ENCODE results near the gene PTPRD.

Gene PTPRD

DNA sequence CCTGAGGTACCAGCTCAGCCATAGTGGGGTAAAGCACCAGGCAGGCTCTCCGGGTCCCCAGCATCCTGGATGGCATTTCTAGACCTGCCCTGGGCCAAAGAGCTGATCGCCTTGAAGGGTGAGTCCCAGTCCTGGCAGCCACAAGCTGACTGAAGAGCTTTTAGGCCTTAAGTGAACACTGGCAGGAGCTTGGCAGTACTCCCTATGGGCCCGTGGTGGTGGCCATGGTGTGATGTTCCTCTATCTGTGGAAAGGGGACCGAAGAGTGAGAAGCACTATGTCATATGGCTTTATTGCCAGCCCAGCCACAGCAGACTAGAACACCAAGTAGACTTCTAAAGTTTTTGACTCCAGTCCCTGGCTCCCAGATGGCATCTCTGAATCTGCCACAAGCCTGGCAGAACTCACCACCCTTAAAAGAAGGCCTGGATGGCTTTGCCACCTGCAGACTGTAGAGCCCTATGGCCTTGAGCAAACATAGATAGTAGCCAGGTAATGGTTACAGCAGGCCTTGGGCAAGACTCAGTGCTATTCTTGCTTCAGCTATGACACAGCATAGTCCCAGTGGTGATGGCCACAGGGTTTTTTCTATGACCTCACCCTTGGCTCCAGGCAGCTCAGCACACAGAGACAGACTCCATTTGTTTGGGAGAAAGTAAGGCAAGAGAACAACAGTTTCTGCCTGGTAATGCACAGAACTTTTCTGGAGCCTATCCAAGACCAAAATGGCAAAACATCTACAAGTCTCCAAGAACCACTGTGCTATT, 2011.7 kb downstream of the PTPRD start:
- no peak for DNase-seq

DNA sequence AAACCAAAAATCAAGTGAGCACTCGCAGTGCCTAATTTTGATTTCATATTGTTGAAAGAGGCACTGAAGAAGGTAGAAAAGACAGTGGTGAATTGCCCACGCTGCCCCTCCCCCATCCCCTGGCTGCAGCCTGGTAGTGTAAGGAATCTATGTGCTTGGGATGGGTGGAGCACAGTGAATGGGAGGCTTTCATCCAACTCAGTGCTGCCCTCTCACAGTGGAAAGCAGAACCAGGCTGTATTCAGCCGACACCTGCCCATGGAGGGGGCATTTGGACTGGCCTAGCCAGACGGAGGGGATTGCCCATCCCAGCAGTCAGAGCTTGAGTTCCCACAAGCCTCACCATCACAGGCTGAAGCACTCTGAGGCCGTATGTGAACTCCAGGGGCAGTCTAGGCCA, 2012.9 kb downstream of the PTPRD start:
- no peak for DNase-seq

DNA sequence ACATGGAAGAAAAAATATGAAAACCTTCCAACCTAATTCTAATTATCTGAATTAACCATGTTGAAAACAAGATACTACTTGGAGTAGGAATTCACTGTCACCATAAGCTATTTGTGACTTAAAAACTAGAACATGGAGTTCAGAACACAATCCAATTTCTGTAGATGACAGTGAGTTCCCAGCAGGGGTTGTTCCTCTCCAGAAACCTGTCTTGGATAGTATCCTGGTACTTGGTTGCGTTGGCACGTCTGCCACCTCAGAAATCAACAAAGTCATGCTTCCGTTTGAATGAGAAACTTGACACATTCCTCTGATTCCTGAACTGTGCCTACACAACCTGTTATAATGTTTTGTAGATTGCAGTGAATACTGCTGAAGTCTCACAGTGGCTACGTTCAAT, 2023.3 kb downstream of the PTPRD start:
- no peak for DNase-seq

DNA sequence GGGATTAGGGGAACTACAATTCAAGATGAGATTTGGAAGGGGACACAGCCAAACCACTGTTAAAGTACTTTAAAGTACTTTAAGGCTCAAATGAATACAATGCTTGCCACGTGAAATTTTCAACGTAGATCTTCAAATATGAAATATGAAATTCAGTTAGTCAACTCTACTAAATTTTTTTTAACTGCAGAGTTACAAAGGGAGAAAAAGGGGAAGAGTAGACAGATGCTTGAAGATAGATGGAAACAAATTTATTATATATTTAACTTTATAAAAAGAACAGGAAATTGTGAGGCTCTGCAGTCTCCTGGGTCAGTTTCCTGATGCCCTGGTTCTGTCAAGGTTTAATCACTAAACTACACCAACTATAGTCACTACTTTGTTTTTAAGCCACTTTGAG, 2027.8 kb downstream of the PTPRD start:
- DNase-seq: no peak

DNA sequence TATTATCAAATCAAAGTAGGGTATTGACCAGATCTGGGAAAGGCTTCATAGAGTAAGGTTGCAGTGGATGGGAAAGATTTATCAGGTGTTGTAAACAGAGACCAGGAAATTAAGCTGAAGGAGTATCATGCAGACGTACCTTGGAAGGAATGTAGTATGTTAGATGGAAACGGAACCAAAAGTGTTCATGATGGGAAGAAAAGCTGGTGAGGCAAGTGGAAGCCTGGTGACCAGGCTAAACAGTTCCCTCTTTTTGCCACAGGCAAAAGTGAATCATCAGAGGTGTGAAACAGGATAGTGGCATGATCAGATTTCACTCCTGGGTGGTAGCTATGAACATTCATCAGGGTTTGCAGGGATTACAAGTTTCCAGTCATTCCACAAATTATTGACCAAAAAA, 2033.1 kb downstream of the PTPRD start:
- no peak for DNase-seq

DNA sequence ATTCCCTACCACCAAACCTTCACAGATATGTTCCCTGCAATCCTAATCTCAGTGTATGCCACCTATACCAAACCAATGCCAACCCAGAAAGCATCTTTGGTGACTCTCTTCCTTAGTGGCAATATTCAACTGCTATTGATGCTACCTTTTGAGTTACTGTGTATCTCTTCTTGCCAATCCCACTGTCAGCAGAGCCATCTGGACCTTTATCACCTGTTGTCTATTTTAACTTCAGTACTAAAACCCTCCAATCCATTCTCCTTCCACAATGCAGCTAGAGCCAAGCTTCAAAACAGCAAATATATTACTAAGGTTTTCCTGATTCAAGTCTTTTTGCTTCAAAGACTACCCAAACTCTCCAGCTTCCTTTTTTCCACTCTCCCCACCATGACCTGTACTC, 2036.1 kb downstream of the PTPRD start:
- no peak for DNase-seq

DNA sequence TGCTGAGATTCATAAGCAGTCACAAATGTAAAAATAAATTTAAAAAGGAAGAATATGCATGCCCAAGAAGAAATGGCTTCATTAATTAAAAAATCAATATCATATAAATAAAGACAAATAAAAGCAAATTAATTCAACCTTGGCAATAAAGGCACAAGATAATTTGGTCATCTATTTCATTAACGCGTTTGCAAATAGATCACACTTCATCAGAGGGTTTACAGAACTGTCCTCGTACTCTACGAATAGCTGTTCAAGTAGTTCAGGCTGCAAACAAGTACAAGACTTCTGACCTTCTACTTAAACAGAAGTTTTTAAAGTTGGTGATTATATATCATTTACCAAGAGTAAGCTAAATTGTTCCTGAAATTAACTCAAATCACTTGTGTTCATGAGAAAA, 2038.0 kb downstream of the PTPRD start:
- DNase-seq: no peak

DNA sequence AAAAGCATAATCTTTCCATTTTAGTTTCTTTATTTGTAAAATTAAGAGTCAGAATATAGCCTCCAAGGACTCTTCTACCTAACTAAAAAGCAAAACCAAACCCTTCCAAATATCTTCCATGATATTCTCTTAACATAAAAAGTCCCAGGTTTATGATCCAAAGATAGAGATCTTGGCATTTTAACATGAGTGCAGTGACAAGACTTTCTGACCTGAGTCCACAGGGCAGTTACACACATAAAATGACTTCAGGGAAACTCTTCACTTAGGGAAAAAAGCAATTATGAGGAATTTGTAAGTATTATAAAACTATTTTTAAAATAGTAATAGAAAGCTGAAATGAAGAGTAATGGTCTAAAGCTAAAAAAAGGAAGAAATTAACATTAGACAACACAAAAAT, 2040.6 kb downstream of the PTPRD start:
- DNase-seq: no peak

DNA sequence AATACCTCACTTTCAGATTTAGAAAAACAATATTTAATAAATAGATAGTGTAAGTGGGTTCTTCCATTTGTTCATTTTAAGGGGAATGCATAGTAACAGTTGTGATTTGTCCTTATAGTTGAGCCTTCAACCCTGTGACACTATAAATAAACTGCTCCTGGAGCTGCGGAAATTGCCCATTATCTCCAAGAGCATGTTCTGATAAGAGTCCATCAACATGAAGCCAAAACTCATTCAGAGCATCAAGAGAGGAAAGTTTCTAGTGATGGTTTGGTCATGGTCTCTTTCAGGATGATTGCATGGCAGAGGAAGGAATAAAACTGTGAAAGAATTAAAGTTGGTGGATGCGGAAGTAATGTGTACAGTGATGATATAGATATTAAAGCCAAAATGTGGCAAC, 2041.2 kb downstream of the PTPRD start:
- no peak for DNase-seq

DNA sequence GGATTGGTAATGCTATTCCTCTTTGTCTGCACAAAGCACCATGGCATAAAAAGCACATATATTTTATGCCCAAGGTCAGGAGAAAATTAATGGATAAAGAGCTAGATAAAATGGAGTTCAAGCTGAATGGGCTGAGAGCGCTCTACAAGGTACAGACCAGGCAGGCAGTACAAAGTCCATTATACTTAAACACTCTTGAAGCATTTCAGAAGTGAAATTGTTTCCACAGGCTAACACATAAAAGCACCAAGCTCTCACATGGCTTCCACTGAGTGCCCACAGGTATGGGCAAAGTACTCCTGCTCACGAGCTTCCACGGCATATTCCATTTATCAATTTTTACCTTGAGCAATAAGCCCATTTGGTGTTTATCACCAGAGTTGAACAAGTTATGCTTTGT, 2042.0 kb downstream of the PTPRD start:
- DNase-seq: no peak

DNA sequence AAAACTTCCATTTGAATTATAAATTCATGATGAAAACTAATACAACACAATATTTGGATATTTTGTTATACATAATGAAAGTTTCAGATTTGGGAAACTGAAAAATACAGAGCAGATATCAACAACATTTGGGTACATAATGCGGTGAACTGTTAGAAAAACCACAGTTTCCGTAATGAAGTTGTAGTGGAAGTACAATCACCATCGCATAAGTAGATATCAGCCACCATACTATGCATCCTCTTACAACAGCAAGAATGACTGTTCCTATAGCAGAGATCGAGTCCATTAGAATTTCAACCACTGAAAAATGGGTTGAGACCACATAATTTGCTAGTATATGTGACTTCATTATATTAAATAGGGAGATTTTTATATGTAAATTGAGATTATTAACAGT, 2043.0 kb downstream of the PTPRD start:
- DNase-seq: no peak

DNA sequence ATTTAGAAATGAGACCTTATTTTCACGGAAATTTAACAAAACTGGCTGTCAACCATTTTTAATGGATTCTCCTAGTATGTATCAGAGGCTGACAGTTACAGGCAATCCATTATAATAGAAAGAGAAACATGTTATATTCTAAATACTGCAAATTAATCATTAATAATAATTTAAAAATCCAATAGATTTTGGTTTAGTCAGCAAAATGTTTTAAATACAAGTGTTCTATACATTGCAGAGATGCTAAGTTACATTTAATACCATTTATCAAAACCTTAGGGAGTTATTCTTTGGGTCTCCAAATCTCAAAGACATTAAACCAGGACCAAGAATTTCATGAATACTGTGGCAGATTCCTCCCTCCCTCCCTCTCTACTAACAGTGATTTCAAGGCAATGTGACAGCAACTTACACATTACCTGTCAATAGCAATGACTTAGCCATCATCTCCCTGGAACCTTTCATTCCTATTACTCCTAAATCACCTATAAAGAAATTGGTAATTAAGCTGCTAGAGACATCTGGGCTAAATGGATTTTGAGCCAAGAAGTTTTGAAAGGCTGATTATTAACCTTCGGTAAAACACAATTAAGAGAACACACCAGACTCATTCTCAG, 2044.7 kb downstream of the PTPRD start:
- no peak for DNase-seq

DNA sequence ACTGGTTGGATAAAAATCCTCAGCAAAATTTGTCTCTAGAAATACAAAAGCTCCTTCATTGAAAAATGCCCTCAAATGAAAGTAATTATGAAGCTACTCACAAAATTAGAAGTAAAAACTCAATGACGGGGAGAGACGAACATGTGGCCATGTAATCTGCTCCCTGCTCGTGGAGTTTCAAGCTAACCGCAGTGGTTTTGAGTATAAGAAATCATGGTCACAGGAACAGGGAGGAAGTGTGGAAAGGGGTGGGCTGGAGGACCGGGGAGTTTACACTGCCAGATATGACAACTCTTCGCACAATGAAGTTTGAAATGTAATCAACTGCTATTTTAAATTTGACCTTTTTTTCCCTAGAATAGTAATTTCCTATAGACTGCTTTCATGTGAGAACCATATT, 2047.8 kb downstream of the PTPRD start:
- no peak for DNase-seq

DNA sequence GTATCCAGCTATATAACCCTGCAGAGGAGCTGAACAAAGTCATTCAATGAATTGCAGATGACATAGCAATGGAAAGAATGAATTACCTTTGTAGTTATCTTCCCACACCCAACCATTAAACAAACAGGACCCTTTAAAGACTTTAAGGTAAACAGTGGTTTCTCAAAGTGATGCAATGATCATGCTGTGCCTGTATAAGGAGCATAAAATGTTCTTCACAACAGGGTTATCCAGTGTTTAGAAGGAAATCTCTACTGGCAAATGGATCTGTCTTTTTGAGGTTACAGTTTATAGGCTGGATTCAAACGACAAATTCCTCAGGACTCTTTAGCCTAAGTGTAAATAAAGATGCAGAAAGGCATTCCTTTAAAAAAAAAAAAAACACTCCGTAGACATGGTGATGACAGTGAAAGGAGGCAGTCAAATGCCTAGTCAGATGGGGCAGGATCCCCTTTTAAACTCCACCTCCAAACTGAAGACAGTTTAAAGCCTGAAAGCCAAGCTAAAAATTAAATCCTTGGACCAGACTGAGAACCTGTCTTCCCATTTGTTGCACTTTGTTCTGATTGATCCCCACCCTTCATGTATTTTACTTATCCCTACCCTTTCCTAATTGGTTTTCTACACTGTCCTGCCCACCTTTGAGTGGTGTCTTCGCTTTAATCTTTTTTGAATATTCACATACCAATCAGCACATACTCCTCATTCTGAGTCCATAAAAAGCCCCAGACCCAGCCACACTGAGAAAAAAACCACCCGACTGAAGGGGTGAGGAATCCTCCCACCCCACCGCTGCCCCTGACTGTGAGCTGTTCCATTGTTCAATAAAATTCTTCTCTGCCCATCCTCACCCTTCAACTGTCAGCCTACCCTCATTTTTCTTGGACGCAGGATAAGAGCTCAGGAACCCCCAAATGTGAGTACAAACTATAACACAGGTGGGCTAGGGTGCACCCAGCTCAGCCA, 2052.0 kb downstream of the PTPRD start:
- no peak for DNase-seq

DNA sequence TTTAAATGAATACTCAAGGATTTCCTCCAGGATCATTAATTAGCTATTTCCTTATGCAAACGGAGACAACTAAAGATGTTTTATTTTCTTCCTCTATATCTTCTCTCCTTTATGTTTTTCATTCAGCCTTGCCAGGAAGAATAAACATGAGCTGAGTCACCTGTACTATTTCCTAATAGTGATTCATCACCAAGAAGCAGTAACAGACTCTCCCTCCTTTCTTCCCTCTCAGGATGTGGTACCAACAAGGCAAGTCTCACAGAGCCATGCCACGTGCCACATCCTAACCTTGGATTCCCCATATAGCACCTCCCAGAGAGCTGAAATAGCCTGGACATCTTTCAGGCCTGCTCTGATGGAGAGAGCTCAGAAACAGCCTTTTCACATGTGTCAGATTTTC, 2054.6 kb downstream of the PTPRD start:
- no peak for DNase-seq

DNA sequence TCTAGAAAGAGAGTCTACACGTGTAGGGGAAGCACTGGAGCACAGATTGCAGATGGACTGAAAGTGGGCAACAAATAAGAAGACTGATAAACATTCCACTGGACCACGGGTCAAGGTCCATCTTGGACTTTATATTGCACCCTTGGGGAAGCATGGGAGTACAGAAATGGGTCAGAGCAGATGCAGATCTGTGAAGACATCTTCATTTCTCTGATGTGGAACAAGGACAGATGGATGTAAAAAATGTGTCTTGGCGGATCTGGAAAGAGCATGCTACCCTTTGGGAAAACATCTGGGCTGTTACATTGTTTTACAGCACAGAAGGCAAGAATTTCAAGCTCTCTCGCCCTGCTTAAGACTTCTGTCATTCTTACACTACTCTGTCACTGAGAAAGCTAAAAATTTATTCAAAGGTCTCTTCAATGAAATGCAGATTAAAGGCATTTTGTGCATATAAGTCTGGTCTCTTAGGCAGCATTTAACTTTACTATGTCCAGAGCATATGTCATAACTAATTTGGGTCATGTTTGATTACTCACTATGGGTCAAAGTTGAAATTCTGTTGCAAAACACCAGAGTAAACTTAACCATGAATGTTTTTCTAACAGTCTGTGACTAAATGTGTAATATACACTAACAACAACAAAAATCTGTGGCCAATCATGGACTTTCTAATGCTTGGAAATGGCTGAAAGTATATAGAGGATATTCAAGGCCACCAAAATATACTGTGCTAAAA, 2056.9 kb downstream of the PTPRD start:
- no peak for DNase-seq

DNA sequence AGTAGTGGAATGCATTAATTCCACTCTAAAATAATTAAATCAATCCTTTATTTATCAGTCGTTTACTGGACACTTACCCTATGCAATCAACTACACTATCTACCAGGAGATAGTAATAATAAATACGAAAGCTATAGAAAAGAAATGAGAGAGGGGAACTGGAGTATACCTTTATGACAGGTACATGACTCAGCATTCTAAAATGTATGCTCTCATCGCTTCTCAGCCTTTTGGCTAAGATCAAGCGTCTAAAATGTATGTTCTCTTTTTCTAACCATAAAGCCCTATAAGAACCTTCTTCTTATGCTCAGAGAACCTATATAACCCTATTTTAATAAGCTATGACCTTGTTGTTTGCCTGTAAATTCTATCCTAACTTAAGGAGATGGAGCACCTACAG, 2059.4 kb downstream of the PTPRD start:
- no peak for DNase-seq

DNA sequence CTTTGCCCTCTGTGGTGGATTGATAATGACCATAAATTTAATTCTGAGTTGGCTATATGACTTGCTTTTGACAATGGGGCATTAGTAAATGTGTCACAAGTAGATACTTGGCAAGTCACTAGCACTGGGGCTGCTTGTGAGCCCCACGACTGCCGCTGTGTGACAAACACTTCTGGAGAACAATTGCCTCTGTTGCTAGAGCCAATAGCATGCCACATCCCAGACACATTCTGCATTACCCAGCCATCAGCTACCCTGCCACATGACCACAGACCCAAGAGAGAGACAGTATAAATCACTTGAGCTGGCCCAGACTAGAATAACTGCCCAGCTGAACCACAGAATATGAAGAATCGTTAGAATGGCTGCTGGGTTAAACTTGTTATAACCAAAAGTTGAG, 2060.1 kb downstream of the PTPRD start:
- DNase-seq: no peak

DNA sequence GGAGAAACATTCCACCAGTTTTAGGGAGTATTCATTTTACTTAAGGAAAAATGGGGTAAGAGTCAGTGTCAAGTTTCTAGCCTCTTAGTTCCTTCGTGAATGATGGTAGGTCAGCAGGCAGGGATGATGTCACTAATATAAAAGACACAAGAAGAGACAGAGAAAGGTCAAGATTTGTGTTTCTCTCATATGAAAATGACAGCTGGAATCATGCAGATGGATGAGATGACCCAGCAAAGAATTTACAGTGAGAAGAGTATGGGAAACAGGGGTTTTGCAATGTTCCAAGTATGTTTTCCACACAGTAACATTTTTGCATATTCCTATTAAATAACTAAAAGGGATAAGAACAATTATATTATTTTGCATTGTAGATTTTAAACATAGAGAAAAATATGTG, 2063.6 kb downstream of the PTPRD start:
- no peak for DNase-seq

DNA sequence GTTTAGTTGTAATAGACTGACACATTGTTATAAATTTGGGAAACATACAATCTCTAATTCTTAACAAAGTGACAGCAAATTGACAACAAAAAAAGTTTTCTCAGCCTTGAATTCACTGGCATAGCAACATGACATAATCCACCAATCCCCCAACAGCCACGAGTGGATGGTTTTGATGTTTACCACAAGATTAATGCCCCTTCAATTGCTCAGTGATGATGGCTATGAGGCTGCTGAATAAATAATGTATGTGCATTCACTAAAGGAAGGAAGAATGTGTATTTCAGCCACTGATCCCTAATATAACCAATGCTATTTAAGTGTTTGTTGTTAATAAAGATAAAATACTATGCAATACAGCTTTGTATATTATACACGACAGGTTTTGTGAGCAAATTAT, 2069.6 kb downstream of the PTPRD start:
- no peak for DNase-seq

DNA sequence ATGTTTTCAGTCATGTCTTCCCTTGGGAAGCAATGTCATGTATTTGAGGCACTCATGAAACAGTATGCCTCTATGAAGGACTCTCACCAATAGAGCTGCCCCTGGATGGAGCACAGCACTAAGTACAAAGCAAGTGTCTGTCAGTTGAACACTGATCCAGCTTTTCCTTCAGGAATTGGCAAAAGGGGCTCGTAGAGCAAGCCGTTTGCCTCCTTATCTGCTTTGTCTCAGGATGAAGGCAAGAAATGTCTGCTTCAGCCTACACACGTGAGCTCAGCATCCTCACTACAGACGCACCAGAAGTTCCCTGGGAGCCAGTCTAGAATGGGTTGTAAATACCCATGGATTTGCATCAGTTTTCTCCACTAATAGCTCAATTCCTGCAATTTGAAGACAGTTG, 2070.3 kb downstream of the PTPRD start:
- DNase-seq: no peak

DNA sequence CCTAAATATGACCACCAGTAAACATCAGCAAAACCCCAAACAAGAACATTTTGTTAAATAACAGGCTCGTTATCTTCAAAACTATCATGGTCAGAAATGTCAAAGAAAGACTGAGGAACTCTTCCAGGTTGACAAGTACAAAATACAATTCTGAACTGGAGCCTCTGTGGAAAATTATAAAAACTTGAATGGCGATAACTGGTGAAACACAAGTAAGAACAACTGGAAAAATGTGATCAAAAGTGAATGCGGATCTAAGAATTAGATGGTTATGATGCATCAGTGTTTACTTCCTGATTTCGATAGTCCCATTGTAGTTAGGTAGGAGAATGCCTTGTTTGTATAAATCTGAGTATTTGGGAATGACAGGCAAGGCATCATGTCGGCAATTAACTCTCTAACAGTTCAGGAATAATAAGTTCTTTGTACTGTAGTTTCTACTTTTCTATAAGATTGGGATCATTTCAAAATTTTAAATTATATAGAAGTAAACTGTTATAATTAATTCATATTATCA, 2073.1 kb downstream of the PTPRD start:
- DNase-seq: no peak

DNA sequence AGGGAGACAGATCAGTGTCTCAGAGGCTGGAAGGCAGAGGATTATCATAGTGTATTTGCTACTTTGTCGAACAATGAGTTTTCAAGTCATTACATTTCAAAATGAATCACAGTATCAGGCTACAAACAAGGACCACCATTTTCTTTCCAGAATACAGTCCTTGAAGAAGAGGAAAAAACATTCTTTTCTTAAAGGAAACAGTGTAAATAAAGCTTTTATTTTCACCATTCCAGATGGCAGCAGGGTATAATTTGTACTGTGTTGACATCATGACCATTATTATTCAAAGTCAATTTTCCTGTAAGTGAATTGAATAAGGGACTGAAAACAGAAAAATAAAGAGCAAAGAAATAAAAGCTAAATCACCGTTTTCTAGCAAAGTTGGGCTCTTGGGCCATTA, 2076.0 kb downstream of the PTPRD start:
- DNase-seq: no peak
